Pancreas (tissue), 10 donors: ENCODE data around the gene CLIC1. TPM values are rescaled to one million over a fixed set of nuclear protein-coding genes. Genes with fewer than 3 reads are reported as not detected.

Experiments
- ATAC-seq, 4 donors: fragments of 200-7000 bp; cut with Tn5 transposase; one replicate each; pipeline versions ENCODE4 v1.8.0 to v1.9.1; 2020; ENCODE audit warnings: mild to moderate bottlenecking in 4 of 4, moderate library complexity in 4 of 4
- DNase-seq, 6 donors: peaks; one replicate each; pipeline ENCODE4 v3.0.0-alpha.2; 2020
- FAIRE-seq: peaks from 2 replicates; lab custom pipeline; 2012; peaks lifted over from hg19 to GRCh38; lab: Jason Lieb, UNC
- H3K27ac ChIP-seq, 4 donors: fragments of 200-600 bp; sonication (generic); 1 replicate in 3 of 4; 2 replicates in 1 of 4; pipeline versions ENCODE4 v1.5.0 to v1.8.0; 2020
- H3K27me3 ChIP-seq, 4 donors: fragments of 200-600 bp; one replicate each; pipeline ENCODE4 v1.8.0; 2021
- H3K36me3 ChIP-seq, 3 donors: fragments of 200-600 bp; sonication (generic) in 1 of 3; one replicate each; pipeline versions ENCODE4 v1.5.0 to v1.8.0; 2020 to 2021
- H3K4me1 ChIP-seq, 3 donors: fragments of 200-600 bp; one replicate each; pipeline ENCODE4 v1.8.0; 2021
- H3K4me3 ChIP-seq, 4 donors: fragments of 200-600 bp; sonication (generic) in 2 of 4; one replicate each; pipeline versions ENCODE4 v1.5.0 to v1.8.0; 2020 to 2021
- H3K9me3 ChIP-seq, 4 donors: fragments of 200-600 bp; one replicate each; pipeline ENCODE4 v1.8.0; 2021
- CTCF ChIP-seq, 4 donors: fragments of 200-600 bp; sonication (generic) in 3 of 4; IDR thresholded peaks; one replicate each; pipeline versions ENCODE4 v1.5.0 to v1.8.0; 2021; ENCODE audit warnings: antibody characterized with exemption in 4 of 4
- WGBS, 2 donors: extraction: QIAGEN DNeasy Blood & Tissue Kit; methylation state at CpG; one replicate each; pipeline ENCODE4 v1.1.7; 2013; 5-methylcytosine and 5-hydroxymethylcytosine counted together
- intact Hi-C, 3 donors: fragments of 100-400 bp; cut with DNase I; formaldehyde crosslinking; loops; one replicate each; pipeline versions ENCODE4 v1.11.1 to v1.14.2; 2022
- polyA plus RNA-seq, 2 donors: library from polyadenylated mRNA; stranded (reverse); fragments of 200-250 nt; gene quantifications; one replicate each; pipeline ENCODE4 v1.2.3, GENCODE V29; 2013
- total RNA-seq, 6 donors: library from RNA; stranded (reverse); fragmentation: NEBNext Ultra II Directional in 4 of 6; extraction: Animal tissue kit (Norgen Biotek cat#: 25700) in 4 of 6; gene quantifications; one replicate each; pipeline versions ENCODE4 v1.2.1 to v1.2.4, GENCODE V29; 2021 to 2023
- donor health status: healthy with polysubstance abuse.
- donor health status: DM: no; HTN: no; CAD: no; lungs with moderate emphysema.
- donor health status: DM: no; HTN: no; CAD: no.
- donor health status: control.
- donor health status: control.
- donor health status: Bipolar disorder and iron deficiency.
- donor health status: DM: yes; HTN: yes; CAD: no.
- donor health status: DM: no; HTN: no; CAD: no.
- donor health status: DM: no; HTN: no; CAD: no.
- donor health status: DM: yes; HTN: yes; CAD: no.

Gene CLIC1
- total and polyA plus RNA-seq, 8 donors, result 61.0 to 154 (median 87.6) TPM

- ATAC-seq (no peak), DNase-seq (no peak), FAIRE-seq (no peak)
- H3K27ac ChIP-seq, result peak overlapping the region in 3 of 4 donors; percentile 63 to 92 (median 89)
- 22 to 24% methylated on average over 29 of the region's 29 CpGs for WGBS, 2 donors
- H3K9me3 ChIP-seq, result no peaks in the 10 kb centered on the region
- no peaks in the 10 kb centered on the region for H3K36me3 ChIP-seq
- H3K4me3 ChIP-seq, result peak overlapping the region; percentile 54 to 80 (median 63)
- intact Hi-C loops, result no loop called here
- peaks cover 22 to 30% (median 29%) of the 10 kb centered on the region in 3 donors for H3K4me1 ChIP-seq
- TF ChIP-seq CTCF (IDR thresholded peaks at IDR 0.05), result no peak
- H3K27me3 ChIP-seq, result no peaks in the 10 kb centered on the region
Measured at GRCh38 chr6:31740397-31741223, 4.3 kb upstream of the CLIC1 start.

- peak; percentile 94 to 98 (median 98) for DNase-seq
- ATAC-seq, result peak; percentile 86 to 92 (median 89)
- no peak for TF ChIP-seq CTCF (IDR thresholded peaks at IDR 0.05)
- H3K36me3 ChIP-seq, result no peaks in the 10 kb centered on the region
- WGBS, 2 donors, result 0 to 1% methylated on average over 56 to 58 of the region's 58 CpGs
- no peak for FAIRE-seq
- no peaks in the 10 kb centered on the region for H3K27me3 ChIP-seq
- intact Hi-C loops, result no loop called here
- no peaks in the 10 kb centered on the region for H3K9me3 ChIP-seq
- H3K4me3 ChIP-seq, result peak within 1 kb of the TSS; percentile 54 to 80 (median 63)
- peaks cover 22 to 30% (median 29%) of the 10 kb centered on the region in 3 donors for H3K4me1 ChIP-seq
- H3K27ac ChIP-seq, result peak within 1 kb of the TSS; percentile 9 to 92 (median 86)
Measured at GRCh38 chr6:31739639-31740396, 3.5 kb upstream of the CLIC1 start, which contains the start of gene MSH5. MSH5 (plus strand) TSS chr6:31740005; CDS start chr6:31740467, 462 bp downstream.

- H3K4me1 ChIP-seq, result peaks cover 22 to 33% (median 30%) of the 10 kb centered on the region in 3 donors
- peak overlapping the region; percentile 58 to 92 (median 86) for H3K27ac ChIP-seq
- peak in 4 of 6 donors; percentile 52 to 80 (median 55) for DNase-seq
- H3K4me3 ChIP-seq, result no peak overlapping the region
- intact Hi-C loops, result no loop called here
- 2 to 6% methylated on average over 6 of the region's 6 CpGs for WGBS, 2 donors
- peaks cover 0 to 4% (median 2%) of the 10 kb centered on the region in 3 donors for H3K36me3 ChIP-seq
- no peak for FAIRE-seq
- no peaks in the 10 kb centered on the region for H3K9me3 ChIP-seq
- TF ChIP-seq CTCF (IDR thresholded peaks at IDR 0.05), result no peak
- H3K27me3 ChIP-seq, result no peaks in the 10 kb centered on the region
- ATAC-seq, result peak in 3 of 4 donors; percentile 29 to 38 (median 30)
Measured at GRCh38 chr6:31737991-31738979, 2.0 kb upstream of the CLIC1 start.

GRCh38 chr6:31737315-31737990 lies 1.1 kb upstream of the CLIC1 start:
- no peak for FAIRE-seq
- Histone ChIP-seq H3K27ac (peak overlapping the region; percentile 58 to 92 (median 86)), H3K4me1 (peaks cover 22 to 33% (median 30%) of the 10 kb centered on the region in 3 donors), H3K36me3 (peaks cover 0 to 11% (median 10%) of the 10 kb centered on the region in 3 donors), H3K27me3 (no peaks in the 10 kb centered on the region), H3K4me3 (peak overlapping the region in 1 of 4 donors; percentile 62), H3K9me3 (no peaks in the 10 kb centered on the region)
- no peak for TF ChIP-seq CTCF (IDR thresholded peaks at IDR 0.05)
- no peak for DNase-seq
- WGBS, 2 donors, result 49 to 50% methylated on average over 7 of the region's 7 CpGs
- no peak for ATAC-seq
- intact Hi-C loops, result no loop called here
